Pancreas (tissue), 10 donors: Measurements from ENCODE around the gene PRODH. TPM values are rescaled to one million over a fixed set of nuclear protein-coding genes. Genes with fewer than 3 reads are reported as not detected.
A peak's percentile ranks its signal among the peaks of the same experiment; 100 is the strongest.

ENCODE experiments used
- ATAC-seq, 4 donors: fragments of 200-7000 bp; cut with Tn5 transposase; one replicate each; pipeline versions ENCODE4 v1.8.0 to v1.9.1; 2020; ENCODE audit warnings: mild to moderate bottlenecking in 4 of 4, moderate library complexity in 4 of 4
- DNase-seq, 6 donors: peaks; one replicate each; pipeline ENCODE4 v3.0.0-alpha.2; 2020
- FAIRE-seq: peaks from 2 replicates; lab custom pipeline; 2012; peaks lifted over from hg19 to GRCh38; lab: Jason Lieb, UNC
- H3K27ac ChIP-seq, 4 donors: fragments of 200-600 bp; sonication (generic); 1 replicate in 3 of 4; 2 replicates in 1 of 4; pipeline versions ENCODE4 v1.5.0 to v1.8.0; 2020
- H3K27me3 ChIP-seq, 4 donors: fragments of 200-600 bp; one replicate each; pipeline ENCODE4 v1.8.0; 2021
- H3K36me3 ChIP-seq, 3 donors: fragments of 200-600 bp; sonication (generic) in 1 of 3; one replicate each; pipeline versions ENCODE4 v1.5.0 to v1.8.0; 2020 to 2021
- H3K4me1 ChIP-seq, 3 donors: fragments of 200-600 bp; one replicate each; pipeline ENCODE4 v1.8.0; 2021
- H3K4me3 ChIP-seq, 4 donors: fragments of 200-600 bp; sonication (generic) in 2 of 4; one replicate each; pipeline versions ENCODE4 v1.5.0 to v1.8.0; 2020 to 2021
- H3K9me3 ChIP-seq, 4 donors: fragments of 200-600 bp; one replicate each; pipeline ENCODE4 v1.8.0; 2021
- CTCF ChIP-seq, 4 donors: fragments of 200-600 bp; sonication (generic) in 3 of 4; IDR thresholded peaks; one replicate each; pipeline versions ENCODE4 v1.5.0 to v1.8.0; 2021; ENCODE audit warnings: antibody characterized with exemption in 4 of 4
- WGBS, 2 donors: extraction: QIAGEN DNeasy Blood & Tissue Kit; methylation state at CpG; one replicate each; pipeline ENCODE4 v1.1.7; 2013; 5-methylcytosine and 5-hydroxymethylcytosine counted together
- intact Hi-C, 3 donors: fragments of 100-400 bp; cut with DNase I; formaldehyde crosslinking; loops; one replicate each; pipeline versions ENCODE4 v1.11.1 to v1.14.2; 2022
- polyA plus RNA-seq, 2 donors: library from polyadenylated mRNA; stranded (reverse); fragments of 200-250 nt; gene quantifications; one replicate each; pipeline ENCODE4 v1.2.3, GENCODE V29; 2013
- total RNA-seq, 6 donors: library from RNA; stranded (reverse); fragmentation: NEBNext Ultra II Directional in 4 of 6; extraction: Animal tissue kit (Norgen Biotek cat#: 25700) in 4 of 6; gene quantifications; one replicate each; pipeline versions ENCODE4 v1.2.1 to v1.2.4, GENCODE V29; 2021 to 2023
- donor health status: healthy with polysubstance abuse.
- donor health status: DM: no; HTN: no; CAD: no; lungs with moderate emphysema.
- donor health status: DM: no; HTN: no; CAD: no.
- donor health status: control.
- donor health status: control.
- donor health status: Bipolar disorder and iron deficiency.
- donor health status: DM: yes; HTN: yes; CAD: no.
- donor health status: DM: no; HTN: no; CAD: no.
- donor health status: DM: no; HTN: no; CAD: no.
- donor health status: DM: yes; HTN: yes; CAD: no.

PRODH gene
- total RNA-seq, result 1 to 10 TPM in 2 of 6 donors, under 1 TPM in 4; 0.35 to 4.1 (median 0.78) TPM
- 1 to 10 TPM in 1 of 2 donors, under 1 TPM in 1; 0.65 to 1.7 TPM for polyA plus RNA-seq

- peak; percentile 62 to 92 (median 82) for ATAC-seq
- Histone ChIP-seq H3K9me3 (no peaks in the 10 kb centered on the region), H3K4me3 (no peak within 1 kb of the TSS), H3K27ac (no peak within 1 kb of the TSS), H3K4me1 (no peaks in the 10 kb centered on the region), H3K36me3 (no peaks in the 10 kb centered on the region), H3K27me3 (no peaks in the 10 kb centered on the region)
- TF ChIP-seq CTCF (IDR thresholded peaks at IDR 0.05), result no peak
- intact Hi-C loops, result no loop called here
- no CpG with 5 or more reads among the region's 67 CpGs for WGBS, 2 donors
- FAIRE-seq, result no peak
- DNase-seq, result no peak
Measured at GRCh38 chr22:18935889-18936529, at the start of gene PRODH. PRODH (minus strand) TSS chr22:18936293; CDS start chr22:18936287, 6 bp downstream.

GRCh38 chr22:18985780-18986179 is 49.7 kb upstream of the PRODH start:
- H3K9me3 ChIP-seq, result no peaks in the 10 kb centered on the region
- ATAC-seq (no peak), FAIRE-seq (no peak), DNase-seq (no peak)
- no peaks in the 10 kb centered on the region for H3K36me3 ChIP-seq
- intact Hi-C loops, result no loop called here
- no peak overlapping the region for H3K4me3 ChIP-seq
- TF ChIP-seq CTCF (IDR thresholded peaks at IDR 0.05), result no peak
- H3K27me3 ChIP-seq, result no peaks in the 10 kb centered on the region
- no peak overlapping the region for H3K27ac ChIP-seq
- H3K4me1 ChIP-seq, result no peaks in the 10 kb centered on the region
- 92 to 95% methylated on average over 21 of the region's 21 CpGs for WGBS, 2 donors

GRCh38 chr22:18984564-18984963 is 48.5 kb upstream of the PRODH start:
- Histone ChIP-seq H3K4me1 (no peaks in the 10 kb centered on the region), H3K36me3 (no peaks in the 10 kb centered on the region), H3K27ac (no peak overlapping the region), H3K4me3 (no peak overlapping the region), H3K27me3 (no peaks in the 10 kb centered on the region), H3K9me3 (no peaks in the 10 kb centered on the region)
- intact Hi-C loops, result no loop called here
- no peak for ATAC-seq
- TF ChIP-seq CTCF (IDR thresholded peaks at IDR 0.05), result no peak
- DNase-seq, result peak in 1 of 6 donors; percentile 7
- 83 to 91% methylated on average over 10 of the region's 10 CpGs for WGBS, 2 donors
- no peak for FAIRE-seq

- Histone ChIP-seq H3K9me3 (no peaks in the 10 kb centered on the region), H3K4me3 (no peak overlapping the region), H3K36me3 (no peaks in the 10 kb centered on the region), H3K4me1 (no peaks in the 10 kb centered on the region), H3K27me3 (no peaks in the 10 kb centered on the region), H3K27ac (no peak overlapping the region)
- ATAC-seq (no peak), DNase-seq (peak in 1 of 6 donors; percentile 16), FAIRE-seq (no peak)
- 76 to 77% methylated on average over 9 of the region's 9 CpGs for whole genome bisulfite sequencing, 2 donors
- intact Hi-C loops, result no loop called here
- no peak for TF ChIP-seq CTCF (IDR thresholded peaks at IDR 0.05)
Measured at GRCh38 chr22:18983120-18983651, 47.1 kb upstream of the PRODH start.

- FAIRE-seq (no peak), DNase-seq (no peak), ATAC-seq (no peak)
- Histone ChIP-seq H3K36me3 (no peaks in the 10 kb centered on the region), H3K9me3 (no peaks in the 10 kb centered on the region), H3K4me1 (peaks cover 0 to 7% (median 3%) of the 10 kb centered on the region in 3 donors), H3K4me3 (no peak overlapping the region), H3K27me3 (no peaks in the 10 kb centered on the region), H3K27ac (no peak overlapping the region)
- intact Hi-C loops, result no loop called here
- no peak for TF ChIP-seq CTCF (IDR thresholded peaks at IDR 0.05)
Measured at GRCh38 chr22:18980829-18981228, 44.7 kb upstream of the PRODH start.
